Measurements from ENCODE around the gene AGAP1. TPM values are rescaled to one million over a fixed set of nuclear protein-coding genes. Genes with fewer than 3 reads are reported as not detected.

AGAP1 gene
- total RNA-seq, 1 experiment from 2014 or later = 25.8 TPM

DNA sequence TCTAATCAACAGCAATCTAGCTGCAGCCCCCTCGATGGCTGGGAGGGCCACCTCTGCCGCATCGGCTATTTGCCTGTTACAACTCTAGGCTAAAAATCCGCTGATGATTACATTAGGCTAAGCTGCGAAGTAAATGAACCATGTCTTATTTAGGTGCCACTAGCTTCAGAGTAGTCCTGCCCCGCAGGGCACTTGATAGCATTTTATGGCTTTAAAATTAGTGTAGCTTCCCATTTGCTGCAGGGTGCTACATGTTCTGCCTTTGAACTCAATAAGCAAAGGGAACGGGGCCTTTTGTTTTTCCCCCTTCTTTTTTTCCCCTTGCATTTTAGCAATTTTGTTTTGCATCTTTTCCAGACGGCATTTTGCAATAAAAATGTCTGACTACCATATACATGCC is 404.1 kb downstream of the AGAP1 start:
- H3K56ac ChIP-seq (ENCODE audit: insufficient read length, low read depth, low read length) = no peak overlapping the region
- no peak overlapping the region for H2BK5ac ChIP-seq (ENCODE audit: insufficient read length, low read length)
- H3K4me1 ChIP-seq (ENCODE audit: insufficient read depth, low read length) = no peaks in the 10 kb centered on the region
- no peak overlapping the region for H3K4me2 ChIP-seq (ENCODE audit: insufficient read depth, insufficient read length, low read length)
- no peak overlapping the region for H2BK120ac ChIP-seq (ENCODE audit: low read depth, low read length, poor library complexity, severe bottlenecking)
- H2AK5ac ChIP-seq (ENCODE audit: insufficient read length, low read length) = no peak overlapping the region
- H3K27me3 ChIP-seq (ENCODE audit: insufficient read depth, low read length) = no peaks in the 10 kb centered on the region
- H4K20me1 ChIP-seq (ENCODE audit: control insufficient read depth, insufficient read depth, insufficient read length) = peaks cover 1% of the 10 kb centered on the region
- no peak overlapping the region for H3K14ac ChIP-seq (ENCODE audit: insufficient read depth, low read length)
- Mint-ChIP-seq H3K4me1 (no peaks in the 10 kb centered on the region), H3K27me3 (ENCODE audit: low read depth) (no peaks in the 10 kb centered on the region; the same call in 1 of the 2 replicates), H3K36me3 (ENCODE audit: insufficient read depth in 1 of 3, low read depth in 3 of 3) (peaks cover 6 to 16% (median 14%) of the 10 kb centered on the region in 3 experiments), H3K27ac (no peak overlapping the region), H3K9me3 (no peaks in the 10 kb centered on the region), H3K4me3 (no peak overlapping the region)
- no peaks in the 10 kb centered on the region for H3K23me2 ChIP-seq (ENCODE audit: insufficient read length, low read depth, low read length, poor library complexity, severe bottlenecking)
- no peak overlapping the region for H3K23ac ChIP-seq (ENCODE audit: insufficient read length, low read depth, low read length)
- no peak overlapping the region for H3T11ph ChIP-seq (ENCODE audit: low read length)
- no peak for DNase-seq
- H2BK15ac ChIP-seq (ENCODE audit: low read depth, low read length) = no peak overlapping the region
- no peak overlapping the region for H4K5ac ChIP-seq (ENCODE audit: insufficient read length, low read depth, low read length)
- H4K91ac ChIP-seq (ENCODE audit: insufficient read length, low read depth, low read length) = no peak overlapping the region
- WGBS (ENCODE audit: extremely low coverage, insufficient read length, low lambda C conversion rate) = no CpG with 5 or more reads among the region's 8 CpGs
- no peak overlapping the region for H3K9ac ChIP-seq (ENCODE audit: extremely low read depth, insufficient read length, low read length)
- H2AFZ ChIP-seq (ENCODE audit: low read length) = no peak overlapping the region
- no peak overlapping the region for H3K18ac ChIP-seq (ENCODE audit: insufficient read length, low read depth, low read length)
- H4K8ac ChIP-seq (replicated peaks; ENCODE audit: insufficient read length, low read depth, low read length) = no peak overlapping the region
- no peaks in the 10 kb centered on the region for H3K79me1 ChIP-seq (ENCODE audit: insufficient read depth, low read depth, low read length, poor library complexity, severe bottlenecking)
- no peak overlapping the region for H2BK20ac ChIP-seq (ENCODE audit: low read depth, low read length, poor library complexity, severe bottlenecking)
- no peak overlapping the region for H2BK12ac ChIP-seq (ENCODE audit: insufficient read length, low read depth, low read length)
- no peak for TF ChIP-seq CTCF (conservative IDR thresholded peaks at IDR 0.05)
- H3K9me3 ChIP-seq (ENCODE audit: control insufficient read depth, low read depth, low read length) = no peaks in the 10 kb centered on the region
- no peak overlapping the region for H3K27ac ChIP-seq (ENCODE audit: insufficient read length, low read depth, low read length)
- no peak overlapping the region for H3K4ac ChIP-seq (ENCODE audit: low read depth, low read length)
- H3K79me2 ChIP-seq (ENCODE audit: insufficient read depth, low read length) = no peaks in the 10 kb centered on the region

Data from H9 (cell line).